COR-L47 (cell line): ENCODE results near the gene NPPA.
"Not testable (repeated sequence)": the region's sequence is repeated elsewhere in the genome, so short reads cannot be mapped to it uniquely, and the experiment has no call there.

Source experiments
- DNase-seq: peaks from one replicate; lab custom pipeline; 2025; lab: John Stamatoyannopoulos, UW

Gene NPPA

GRCh38 chr1:11847667-11848372 lies at the start of gene NPPA:
Gene NPPA (minus strand): TSS chr1:11847783. CDS start chr1:11847684, 99 bp downstream.
- DNase-seq = peak; percentile 96

- not testable (repeated sequence) for DNase-seq
Measured at GRCh38 chr1:11894501-11894900, 46.9 kb upstream of the NPPA start.

- peak; percentile 38 for DNase-seq
Measured at GRCh38 chr1:11893907-11894251, 46.3 kb upstream of the NPPA start.

- DNase-seq = no peak
Measured at GRCh38 chr1:11891433-11892186, 44.0 kb upstream of the NPPA start.

- no peak for DNase-seq
Measured at GRCh38 chr1:11888877-11889208, 41.3 kb upstream of the NPPA start.

- no peak for DNase-seq
Measured at GRCh38 chr1:11888206-11888876, 40.8 kb upstream of the NPPA start.

GRCh38 chr1:11887666-11888007 lies 40.1 kb upstream of the NPPA start:
- DNase-seq = no peak

GRCh38 chr1:11886986-11887665 lies 39.5 kb upstream of the NPPA start:
- no peak for DNase-seq

GRCh38 chr1:11885916-11886315 lies 38.3 kb upstream of the NPPA start:
- DNase-seq = no peak

- DNase-seq = peak; percentile 12
Measured at GRCh38 chr1:11882814-11883538, 35.4 kb upstream of the NPPA start.

- no peak for DNase-seq
Measured at GRCh38 chr1:11881749-11882441, 34.3 kb upstream of the NPPA start.

GRCh38 chr1:11880911-11881748 lies 33.5 kb upstream of the NPPA start:
- no peak for DNase-seq

GRCh38 chr1:11880181-11880575 lies 32.6 kb upstream of the NPPA start:
- DNase-seq = no peak

- DNase-seq = no peak
Measured at GRCh38 chr1:11879311-11880180, 32.0 kb upstream of the NPPA start.

- no peak for DNase-seq
Measured at GRCh38 chr1:11878891-11879190, 31.3 kb upstream of the NPPA start.

GRCh38 chr1:11878081-11878890 lies 30.7 kb upstream of the NPPA start:
- no peak for DNase-seq

GRCh38 chr1:11877074-11877473 lies 29.5 kb upstream of the NPPA start:
- DNase-seq = no peak

GRCh38 chr1:11875094-11875493 lies 27.5 kb upstream of the NPPA start:
- no peak for DNase-seq

- no peak for DNase-seq
Measured at GRCh38 chr1:11874624-11875023, 27.0 kb upstream of the NPPA start.
